Prostate gland (tissue), 2 donors: Measurements from ENCODE around the gene CNTNAP2.

Experiments used
- CTCF ChIP-seq, 4 experiments: fragments of 200-600 bp in 2 of 4; fragments of 450-650 bp in 2 of 4; sonication (generic) in 2 of 4; IDR thresholded peaks; 1 replicate in 3 of 4; 2 replicates in 1 of 4; pipeline ENCODE4 v1.5.1; 2016 to 2019; ENCODE audit warnings: antibody characterized with exemption in 4 of 4, mild to moderate bottlenecking in 2 of 4, moderate library complexity in 2 of 4
- POLR2A ChIP-seq: fragments of 450-650 bp; IDR thresholded peaks from one replicate; pipeline ENCODE4 v1.6.1; 2016; ENCODE audit warnings: antibody characterized with exemption, mild to moderate bottlenecking

GRCh38 chr7:147199868-147200267 lies 1083.3 kb downstream of the CNTNAP2 start:
- no peak for TF ChIP-seq POLR2A
- TF ChIP-seq CTCF (IDR thresholded peaks at IDR 0.05): no peak
